ENCODE measurements around the gene CDX2.

The CDX2 gene

GRCh38 chr13:27929868-27930267 lies 39.2 kb downstream of the CDX2 start:
- DNase-seq (ENCODE audit: low read depth in 2 of 2) = no peak

GRCh38 chr13:27928805-27929753 lies 40.0 kb downstream of the CDX2 start:
- DNase-seq (ENCODE audit: low read depth in 2 of 2) = no peak

- DNase-seq (ENCODE audit: low read depth in 2 of 2) = no peak
Observed at GRCh38 chr13:27928353-27928804, 40.7 kb downstream of the CDX2 start.

GRCh38 chr13:27927444-27928352 lies 41.4 kb downstream of the CDX2 start:
- no peak for DNase-seq (ENCODE audit: low read depth in 2 of 2)

GRCh38 chr13:27926644-27927434 lies 42.3 kb downstream of the CDX2 start:
- DNase-seq (ENCODE audit: low read depth in 2 of 2) = no peak

- DNase-seq (ENCODE audit: low read depth in 2 of 2) = no peak
Observed at GRCh38 chr13:27925220-27925991, 43.7 kb downstream of the CDX2 start.

GRCh38 chr13:27924529-27925141 lies 44.5 kb downstream of the CDX2 start:
- no peak for DNase-seq (ENCODE audit: low read depth in 2 of 2)

GRCh38 chr13:27923794-27924528 lies 45.2 kb downstream of the CDX2 start:
- no peak for DNase-seq (ENCODE audit: low read depth in 2 of 2)

GRCh38 chr13:27922883-27923612 lies 46.1 kb downstream of the CDX2 start:
- no peak for DNase-seq (ENCODE audit: low read depth in 2 of 2)

- no peak for DNase-seq (ENCODE audit: low read depth in 2 of 2)
Observed at GRCh38 chr13:27921961-27922882, 46.9 kb downstream of the CDX2 start.

- no peak for DNase-seq (ENCODE audit: low read depth in 2 of 2)
Observed at GRCh38 chr13:27921421-27921960, 47.6 kb downstream of the CDX2 start.

GRCh38 chr13:27920677-27921420 lies 48.3 kb downstream of the CDX2 start:
- no peak for DNase-seq (ENCODE audit: low read depth in 2 of 2)

- DNase-seq (ENCODE audit: low read depth in 2 of 2) = no peak
Observed at GRCh38 chr13:27919934-27920676, 49.0 kb downstream of the CDX2 start, which contains the start of gene PDX1. TSS of gene PDX1 (plus strand) at chr13:27920000. CDS start at chr13:27920139, 139 bp downstream.

- DNase-seq (ENCODE audit: low read depth in 2 of 2) = no peak
Observed at GRCh38 chr13:27919659-27919933, 49.5 kb downstream of the CDX2 start.

- DNase-seq (ENCODE audit: low read depth in 2 of 2) = no peak
Observed at GRCh38 chr13:27918918-27919658, 50.0 kb downstream of the CDX2 start.

Measured in stimulated activated CD8-positive, alpha-beta memory T cell treated with anti-CD3 and anti-CD28 coated beads, Interleukin-15, amount 100 ng/mL, for 48 hours (primary cell).